GM21390 (cell line): ENCODE data around the gene YPEL2.
A peak's percentile ranks its signal among the peaks of the same experiment; 100 is the strongest.
"Not testable (repeated sequence)": the region's sequence is repeated elsewhere in the genome, so short reads cannot be mapped to it uniquely, and the experiment has no call there.

ENCODE experiments used
- ATAC-seq: cut with Tn5 transposase; IDR thresholded peaks from one replicate; pipeline ENCODE4 v1.9.1; 2021; ENCODE audit not compliant: unreplicated experiment

Gene YPEL2

DNA sequence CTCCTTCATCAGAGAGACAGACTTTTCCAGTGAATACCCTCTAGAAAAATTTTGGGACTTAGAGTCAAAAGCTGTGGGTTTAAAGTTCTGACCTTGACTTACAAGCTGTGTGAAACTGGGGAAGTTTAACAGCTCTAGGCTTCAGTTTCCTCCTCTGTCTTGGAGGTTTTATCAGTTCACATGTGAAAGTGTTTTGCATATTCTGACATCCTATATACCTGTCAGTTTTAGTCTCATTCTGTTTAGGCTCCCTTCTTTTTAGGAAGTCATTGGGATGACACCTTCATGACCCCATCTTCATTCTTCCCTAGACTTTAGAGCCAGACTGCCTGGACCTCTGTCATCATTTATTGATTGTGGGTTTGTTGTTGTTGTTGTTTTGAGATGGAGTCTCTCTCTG, 44.4 kb downstream of the YPEL2 start:
- peak; percentile 56 for ATAC-seq

GRCh38 chr17:59376506-59376905, 45.1 kb downstream of the YPEL2 start:
- ATAC-seq = no peak

DNA sequence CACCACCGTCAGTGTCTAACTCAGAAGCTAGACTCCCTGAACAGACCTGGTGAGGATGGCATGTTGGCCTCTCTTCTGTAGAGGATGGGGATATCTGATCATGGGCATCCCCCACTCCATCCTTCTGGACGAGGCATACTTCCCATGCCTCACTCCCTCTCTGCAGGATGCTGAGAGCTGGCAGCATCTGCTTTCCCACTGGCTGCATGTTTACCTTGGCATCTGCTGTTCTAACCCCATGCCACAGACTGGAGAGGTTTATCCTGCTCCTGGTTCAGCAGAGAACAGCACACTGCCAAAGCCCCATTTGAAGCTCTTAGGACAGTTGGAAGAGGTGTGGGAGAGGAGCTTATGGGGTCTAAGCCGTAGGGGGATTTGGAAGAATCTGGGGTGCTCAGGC, 46.0 kb downstream of the YPEL2 start:
- no peak for ATAC-seq

GRCh38 chr17:59378675-59379074, 47.2 kb downstream of the YPEL2 start:
- no peak for ATAC-seq

GRCh38 chr17:59380474-59380873, 49.0 kb downstream of the YPEL2 start:
- no peak for ATAC-seq

- ATAC-seq = no peak
These were observed 50.5 kb downstream of the YPEL2 start for GRCh38 chr17:59381716-59382570.

DNA sequence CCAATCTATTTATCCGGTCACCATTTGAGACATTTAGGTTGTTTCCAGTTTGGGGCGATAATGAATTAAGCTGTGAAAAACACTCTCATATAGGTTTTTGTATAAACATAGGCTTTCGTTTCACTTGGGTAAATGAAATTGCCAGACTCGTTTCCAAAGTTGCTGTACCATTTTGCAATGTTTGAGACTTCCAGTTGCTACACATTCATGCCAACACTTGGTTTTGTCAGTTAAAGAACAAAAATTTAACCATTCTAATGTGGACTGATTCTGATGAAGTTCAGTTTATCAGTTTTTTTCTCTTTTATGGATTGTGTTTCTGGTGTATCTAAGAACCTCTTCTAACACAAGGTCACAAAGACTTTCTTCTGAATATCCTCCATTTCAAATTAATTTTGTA, 52.4 kb downstream of the YPEL2 start:
- no peak for ATAC-seq

- no peak for ATAC-seq
These were observed 56.1 kb downstream of the YPEL2 start for GRCh38 chr17:59387351-59388068.

DNA sequence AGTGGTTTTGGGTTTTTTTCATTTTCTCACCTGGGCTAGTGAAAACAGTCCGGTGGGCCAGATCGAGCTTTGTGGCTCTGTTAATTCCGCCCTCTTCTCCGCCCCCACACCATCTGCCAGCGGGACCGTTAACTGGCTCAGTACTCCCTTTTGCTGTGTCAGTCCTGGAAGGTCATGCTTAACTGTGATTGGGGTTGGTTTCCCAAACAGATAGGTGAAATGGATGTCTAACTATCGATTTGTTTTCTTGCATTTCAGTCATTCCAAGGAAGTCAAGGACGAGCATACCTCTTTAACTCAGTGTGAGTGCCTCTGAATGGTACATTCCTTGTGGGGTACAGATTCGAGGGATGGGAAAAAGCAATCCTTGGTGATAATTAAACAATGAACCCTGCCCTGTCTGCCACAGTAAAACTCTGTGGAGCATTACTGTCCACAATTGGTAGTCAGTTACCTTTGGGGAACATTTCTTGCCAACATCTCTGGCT, 56.7 kb downstream of the YPEL2 start:
- no peak for ATAC-seq

GRCh38 chr17:59389066-59389465, 57.6 kb downstream of the YPEL2 start:
- no peak for ATAC-seq

GRCh38 chr17:59391021-59391420, 59.6 kb downstream of the YPEL2 start:
- ATAC-seq = no peak

DNA sequence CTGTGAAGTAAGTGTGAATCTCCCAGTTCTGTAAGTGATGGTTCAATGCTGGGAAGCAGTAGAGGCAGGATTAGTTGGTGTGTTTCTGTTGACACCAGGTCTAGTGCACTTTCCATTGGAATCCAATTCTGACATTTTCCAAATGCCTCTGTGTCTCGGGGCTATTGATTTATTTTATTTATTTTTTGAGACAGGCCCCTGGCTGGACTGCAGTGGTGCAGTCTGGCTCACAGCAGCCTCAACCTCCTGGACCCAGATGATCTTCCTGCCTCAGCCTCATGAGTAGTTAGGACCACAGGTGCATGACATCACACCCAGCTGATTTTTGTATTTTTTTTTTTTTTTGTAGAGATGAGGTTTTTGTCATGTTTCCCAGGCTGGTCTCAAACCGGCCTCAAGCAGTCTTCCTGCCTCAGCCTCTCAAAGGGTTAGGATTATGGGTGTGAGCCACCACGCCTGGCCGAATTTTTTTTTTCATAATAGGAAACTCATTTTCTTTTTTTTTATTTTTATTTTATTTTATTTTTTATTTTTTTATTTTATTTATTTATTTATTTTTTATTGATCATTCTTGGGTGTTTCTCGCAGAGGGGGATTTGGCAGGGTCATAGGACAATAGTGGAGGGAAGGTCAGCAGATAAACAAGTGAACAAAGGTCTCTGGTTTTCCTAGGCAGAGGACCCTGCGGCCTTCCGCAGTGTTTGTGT, 61.7 kb downstream of the YPEL2 start:
- ATAC-seq = no peak

- not testable (repeated sequence) for ATAC-seq
These were observed 62.4 kb downstream of the YPEL2 start for GRCh38 chr17:59393742-59394410.

DNA sequence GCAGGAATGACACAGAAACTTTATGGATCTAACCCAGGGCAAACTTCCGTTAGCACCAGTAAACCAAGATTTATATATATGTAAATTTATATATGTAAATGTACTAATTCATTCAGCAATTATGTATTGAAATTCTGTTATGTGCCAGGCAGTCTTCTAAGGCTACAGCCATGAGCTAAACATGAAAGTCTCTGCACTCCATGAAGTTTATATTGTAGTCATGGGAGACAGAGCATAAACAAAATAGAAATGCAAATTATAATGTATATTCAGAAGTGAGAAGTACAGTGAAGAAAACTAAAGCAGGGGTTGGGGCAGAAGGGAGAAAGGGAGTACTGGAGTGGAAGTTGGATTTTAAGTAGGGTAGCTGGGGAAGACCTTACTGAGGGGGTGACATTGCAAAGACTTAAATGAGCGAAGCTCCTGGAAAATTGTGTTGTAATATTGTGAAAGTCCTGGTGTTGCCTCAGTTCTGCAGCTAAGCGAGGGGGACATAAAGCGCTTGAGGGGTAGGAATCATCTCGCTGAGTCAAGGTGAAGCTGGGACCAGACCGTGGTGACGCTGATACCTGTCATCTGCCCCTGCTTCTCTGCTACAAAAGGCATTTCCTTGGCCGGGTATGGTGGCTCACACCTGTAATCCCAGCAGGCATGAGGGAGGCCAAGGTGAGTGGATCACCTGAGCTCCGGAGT, 64.8 kb downstream of the YPEL2 start:
- no peak for ATAC-seq

- no peak for ATAC-seq
These were observed 66.0 kb downstream of the YPEL2 start for GRCh38 chr17:59397316-59398073.

- ATAC-seq = no peak
These were observed 68.5 kb downstream of the YPEL2 start for GRCh38 chr17:59399914-59400313.

GRCh38 chr17:59400858-59401257, 69.4 kb downstream of the YPEL2 start:
- ATAC-seq = no peak

DNA sequence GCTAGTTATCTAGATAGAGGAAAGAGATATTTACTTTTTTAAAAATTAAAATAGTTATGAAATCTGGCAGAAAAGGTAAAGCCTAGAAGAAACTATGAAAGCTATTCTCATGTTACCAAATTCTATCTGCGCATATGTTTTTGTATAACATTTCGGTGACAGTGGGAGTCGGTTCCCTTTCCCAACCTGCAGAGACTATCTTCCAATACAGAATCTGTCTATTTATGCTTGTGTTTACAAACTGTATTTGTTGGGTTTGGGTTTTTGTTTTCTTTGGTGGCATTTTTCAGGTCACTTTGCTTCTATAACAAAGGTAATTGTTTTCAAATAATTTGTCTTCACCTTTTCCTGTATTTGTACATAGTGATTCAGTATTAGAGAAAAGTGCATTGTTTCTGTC, 69.8 kb downstream of the YPEL2 start:
- no peak for ATAC-seq

DNA sequence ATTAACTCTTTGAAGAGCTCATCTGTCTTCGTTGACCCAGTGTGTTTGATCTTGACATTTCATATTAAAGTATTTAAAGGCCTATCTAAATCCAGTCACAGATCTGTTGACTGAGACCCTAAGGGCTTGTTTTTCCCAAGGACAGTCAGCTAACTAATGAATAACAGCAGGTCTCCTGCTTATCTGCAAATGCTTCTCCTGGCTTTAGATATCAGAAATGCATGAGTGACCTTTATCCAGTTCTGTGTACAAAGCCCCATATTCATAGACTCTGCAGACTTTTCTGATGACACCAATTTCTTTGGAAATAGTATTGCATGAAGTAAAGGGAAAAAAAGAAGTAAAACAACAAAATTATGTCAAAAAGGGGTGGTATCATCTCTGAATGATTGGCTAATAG, 70.3 kb downstream of the YPEL2 start:
- no peak for ATAC-seq

- no peak for ATAC-seq
These were observed 71.3 kb downstream of the YPEL2 start for GRCh38 chr17:59402760-59403159.
